GM12878 (cell line): ENCODE measurements around the gene TXLNG. TPM values are rescaled to one million over a fixed set of nuclear protein-coding genes. Genes with fewer than 3 reads are reported as not detected.

Source experiments
- ATAC-seq: fragments of 200-7000 bp; cut with Tn5 transposase; 3 replicates; pipeline ENCODE4 v1.9.1; 2020; ENCODE audit warnings: mild to moderate bottlenecking, moderate library complexity
- BruUV-seq: library from RNA; stranded (reverse); fragments of 400-500 nt; replicated peaks from 2 replicates; lab custom pipeline; 2021; lab: Mats Ljungman, UMichigan
- CTCF ChIA-PET: fragments of 300-600 bp; sonication (Branson Sonifier 250); formaldehyde crosslinking; extraction: SDS; loops from one replicate; lab custom pipeline; 2021; ENCODE audit warnings: inconsistent platforms; lab: Yijun Ruan, JAX
- POLR2A ChIA-PET: fragments of 350-600 bp; formaldehyde crosslinking; extraction: SDS; loops from one replicate; lab custom pipeline; 2021; ENCODE audit warnings: inconsistent platforms; lab: Charles Lee
- RAD21 ChIA-PET: fragments of 300-600 bp; sonication (Branson Sonifier 250); formaldehyde crosslinking; loops from one replicate; lab custom pipeline; 2023; ENCODE audit warnings: antibody characterized with exemption; ENCODE audit not compliant: unreplicated experiment; lab: Charles Lee
- SMC1A ChIA-PET: fragments of 300-600 bp; sonication (Branson Sonifier 250); formaldehyde crosslinking; loops from one replicate; lab custom pipeline; 2023; ENCODE audit not compliant: unreplicated experiment, uncharacterized antibody; lab: Charles Lee
- DNase-seq: peaks from one replicate; pipeline ENCODE4 v3.0.0-alpha.2; 2011; ENCODE audit warnings: low read depth, low spot score
- FAIRE-seq: peaks from 3 replicates; lab custom pipeline; 2011; peaks lifted over from hg19 to GRCh38; lab: Jason Lieb, UNC
- H2AFZ ChIP-seq: 2 replicates; pipeline ENCODE4 v1.6.0; 2011; ENCODE audit warnings: low read depth, low read length, control low read depth; ENCODE audit not compliant: control insufficient read depth
- H3K27ac ChIP-seq: 2 replicates; pipeline ENCODE4 v1.5.1; 2011; ENCODE audit warnings: control low read depth; ENCODE audit not compliant: control insufficient read depth, insufficient read depth
- H3K27me3 ChIP-seq, 2 experiments: replicated peaks in 1 of 2; 2 replicates each; pipeline versions ENCODE4 v1.6.0 to v1.6.1; 2011; ENCODE audit warnings: low read length in 1 of 2; ENCODE audit not compliant: control insufficient read depth in 2 of 2, insufficient read depth in 2 of 2
- H3K36me3 ChIP-seq, 2 experiments: 2 replicates each; pipeline ENCODE4 v1.5.1; 2011; ENCODE audit warnings: low read length in 1 of 2; ENCODE audit not compliant: control insufficient read depth in 2 of 2, insufficient read depth in 2 of 2
- H3K4me1 ChIP-seq: 2 replicates; pipeline ENCODE4 v1.6.1; 2011; ENCODE audit warnings: mild to moderate bottlenecking, low read length, moderate library complexity, mixed read lengths; ENCODE audit not compliant: control insufficient read depth, insufficient read depth
- H3K4me2 ChIP-seq: 2 replicates; pipeline ENCODE4 v1.6.0; 2011; ENCODE audit warnings: control low read depth; ENCODE audit not compliant: control insufficient read depth, insufficient read depth
- H3K4me3 ChIP-seq: fragments of 200-600 bp; sonication (generic); 2 replicates; pipeline ENCODE4 v1.5.1; 2016
- H3K79me2 ChIP-seq: 2 replicates; pipeline ENCODE4 v1.6.0; 2011; ENCODE audit warnings: low read length; ENCODE audit not compliant: control insufficient read depth, insufficient read depth
- H3K9ac ChIP-seq: 2 replicates; pipeline ENCODE4 v1.8.0; 2011; ENCODE audit warnings: low read length, control low read depth, mixed read lengths; ENCODE audit not compliant: control insufficient read depth, insufficient read depth
- H3K9me3 ChIP-seq: replicated peaks from 3 replicates; pipeline ENCODE4 v1.5.1; 2011; ENCODE audit warnings: mild to moderate bottlenecking, low read length; ENCODE audit not compliant: control insufficient read depth, insufficient read depth
- H4K20me1 ChIP-seq: 2 replicates; pipeline ENCODE4 v1.6.0; 2011; ENCODE audit not compliant: control insufficient read depth, insufficient read depth
- CTCF ChIP-seq, 3 experiments: IDR thresholded peaks in 2 of 3; conservative IDR thresholded peaks in 1 of 3; 2 replicates each; pipeline ENCODE4 v1.5.1; 2011; ENCODE audit warnings: low read depth in 3 of 3, low read length in 3 of 3, mild to moderate bottlenecking in 3 of 3, control low read depth in 2 of 3, moderate library complexity in 2 of 3, inconsistent platforms in 1 of 3, mixed read lengths in 1 of 3; ENCODE audit not compliant: control insufficient read depth in 2 of 3, insufficient read depth in 1 of 3; ENCODE audit errors: extremely low read depth in 1 of 3
- EED ChIP-seq: sonication (generic); IDR thresholded peaks from 2 replicates; pipeline ENCODE4 v1.6.1; 2016; ENCODE audit warnings: antibody characterized with exemption, low read depth
- RAD21 ChIP-seq: IDR thresholded peaks from 2 replicates; pipeline ENCODE4 v1.6.1; 2011; ENCODE audit warnings: mild to moderate bottlenecking, low read depth, low read length, moderate library complexity; ENCODE audit not compliant: insufficient read depth
- SMC3 ChIP-seq: IDR thresholded peaks from 2 replicates; pipeline ENCODE4 v1.6.1; 2011; ENCODE audit warnings: low read length, improper control_type of control experiment, borderline replicate concordance
- YY1 ChIP-seq: IDR thresholded peaks from 2 replicates; pipeline ENCODE4 v1.6.1; 2011; ENCODE audit warnings: low read depth, mild to moderate bottlenecking, low read length
- ZSCAN29 ChIP-seq: fragments of 450-650 bp; IDR thresholded peaks from 2 replicates; pipeline ENCODE4 v1.6.1; 2017; ENCODE audit warnings: mild to moderate bottlenecking, moderate library complexity
- WGBS: methylation state at CpG from one replicate; pipeline ENCODE4 v1.1.6; 2016; ENCODE audit warnings: low lambda C conversion rate; ENCODE audit not compliant: insufficient replicate concordance, insufficient coverage; ENCODE audit errors: missing lambda C conversion rate; 5-methylcytosine and 5-hydroxymethylcytosine counted together
- in situ Hi-C: fragments of 300-500 bp; cut with MboI; formaldehyde crosslinking; loops from 9 replicates; pipeline ENCODE4 v1.14.3; 2018; ENCODE audit warnings: mixed read lengths
- intact Hi-C: fragments of 100-400 bp; cut with micrococcal nuclease; formaldehyde crosslinking; loops from one replicate; pipeline ENCODE4 v1.14.2; 2022; ENCODE audit not compliant: unreplicated experiment
- polyA plus RNA-seq, 11 experiments: library from polyadenylated mRNA; depleted of rRNA in 4 of 11; unstranded in 6 of 11; stranded (reverse) in 5 of 11; fragments of >200 nt; fragmentation: Nextera tagmentation in 4 of 11; fragmentation: Illumina TruSeq in 1 of 11; extraction: Ambion mirVana in 4 of 11; extraction: Trizol in 1 of 11; gene quantifications; 1 replicate in 1 of 11; 2 replicates in 10 of 11; pipeline versions ENCODE4 v1.2.1 to v1.2.3, GENCODE V29; 2011 to 2016; ENCODE audit warnings: inconsistent platforms in 2 of 11, missing spikeins in 2 of 11, low read depth in 1 of 11
- total RNA-seq, 4 experiments: library from RNA; depleted of rRNA in 3 of 4; stranded (reverse); fragments of >200 nt in 3 of 4; fragmentation: Illumina TruSeq in 1 of 4; extraction: Trizol in 1 of 4; gene quantifications; 2 replicates each; pipeline versions ENCODE4 v1.2.1 to v1.2.3, GENCODE V29; 2013 to 2021
- TF ChIP-seq, protein P1 (sequence below): fragments of 450-650 bp; IDR thresholded peaks from 2 replicates; pipeline ENCODE4 v1.6.1; 2016; ENCODE audit warnings: mild to moderate bottlenecking, moderate library complexity, borderline replicate concordance

Gene TXLNG
- total and polyA plus RNA-seq, 10 of the 15 experiments (the other 5 are each of a cell fraction or from before 2014, with no cell fraction given): 9.9 to 40.7 (median 19.5) TPM

DNA sequence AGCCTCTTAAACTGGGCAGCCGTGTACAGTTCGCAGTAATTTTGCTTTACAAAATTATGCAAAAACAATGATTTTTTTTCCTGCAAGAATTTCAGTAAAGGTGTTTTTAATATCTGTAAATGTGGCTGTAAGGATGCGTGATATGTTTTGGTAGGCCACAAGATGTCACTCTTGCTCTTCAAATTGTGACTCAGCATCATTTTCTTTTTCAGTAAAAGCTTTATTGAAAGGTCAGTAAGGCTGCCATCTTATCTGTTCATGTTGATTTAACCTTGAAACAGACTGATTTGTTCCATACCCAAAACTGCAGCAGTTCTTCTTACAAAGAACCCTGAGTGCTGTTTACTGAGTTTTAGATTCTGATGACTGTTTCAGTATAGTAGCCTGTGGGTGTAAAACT lies 39.9 kb downstream of the TXLNG start:
- Histone ChIP-seq H3K36me3 (peaks cover 7 to 16% of the 10 kb centered on the region in 2 experiments), H4K20me1 (no peaks in the 10 kb centered on the region; the same call in 1 of the 2 replicates), H3K27me3 (no peaks in the 10 kb centered on the region), H3K79me2 (no peaks in the 10 kb centered on the region), H3K9ac (no peak overlapping the region), H3K4me3 (no peak overlapping the region), H3K27ac (no peak overlapping the region), H3K4me1 (no peaks in the 10 kb centered on the region), H2AFZ (no peak overlapping the region), H3K9me3 (no peaks in the 10 kb centered on the region), H3K4me2 (no peak overlapping the region)
- POLR2A ChIA-PET: no interaction called here
- in situ Hi-C loops: loop anchor here (10.0 kb wide), 1 partner anchor 859 kb away; no protein-coding TSS in a partner anchor
- BruUV-seq: no TSS peak
- peak; percentile 49 for FAIRE-seq
- no peak for DNase-seq
- intact Hi-C loops: loop anchor here (1.0 kb wide), 2 partner anchors 66 to 220 kb away; no protein-coding TSS in a partner anchor
- RAD21 ChIA-PET: interaction anchor here (0.6 to 3.1 kb wide), 14 partner anchors 9 to 257 kb away, joined by 3 to 24 read pairs (median 4); no protein-coding TSS in a partner anchor
- SMC1A ChIA-PET: interaction anchor here (0.6 to 3.4 kb wide), 19 partner anchors 9 to 707 kb away, joined by 3 to 52 read pairs (median 4); no protein-coding TSS in a partner anchor
- CTCF ChIA-PET: interaction anchor here (0.7 to 4.8 kb wide), 27 partner anchors 9 to 766 kb away, joined by 3 to 78 read pairs (median 4); no protein-coding TSS in a partner anchor
- ATAC-seq: peak; percentile 76
- 22% methylated on average over 3 of the region's 3 CpGs for WGBS
- TF ChIP-seq SMC3 (peak; percentile 27; the same call in 1 of the 2 replicates), RAD21 (peak; percentile 65), ZSCAN29 (no peak), CTCF (IDR thresholded peaks at IDR 0.05 in 2 of 3, conservative IDR thresholded peaks at IDR 0.05 in 1 of 3; ENCODE audit: control insufficient read depth in 2 of 3, extremely low read depth in 1 of 3, insufficient read depth in 1 of 3, low read depth in 3 of 3, low read length in 3 of 3) (peak; percentile 37 to 68 (median 60); a peak in 5 of 6 replicates), YY1 (peak; percentile 63; the same call in 1 of the 2 replicates), EED (no peak)
- TF ChIP-seq, protein P1, sequence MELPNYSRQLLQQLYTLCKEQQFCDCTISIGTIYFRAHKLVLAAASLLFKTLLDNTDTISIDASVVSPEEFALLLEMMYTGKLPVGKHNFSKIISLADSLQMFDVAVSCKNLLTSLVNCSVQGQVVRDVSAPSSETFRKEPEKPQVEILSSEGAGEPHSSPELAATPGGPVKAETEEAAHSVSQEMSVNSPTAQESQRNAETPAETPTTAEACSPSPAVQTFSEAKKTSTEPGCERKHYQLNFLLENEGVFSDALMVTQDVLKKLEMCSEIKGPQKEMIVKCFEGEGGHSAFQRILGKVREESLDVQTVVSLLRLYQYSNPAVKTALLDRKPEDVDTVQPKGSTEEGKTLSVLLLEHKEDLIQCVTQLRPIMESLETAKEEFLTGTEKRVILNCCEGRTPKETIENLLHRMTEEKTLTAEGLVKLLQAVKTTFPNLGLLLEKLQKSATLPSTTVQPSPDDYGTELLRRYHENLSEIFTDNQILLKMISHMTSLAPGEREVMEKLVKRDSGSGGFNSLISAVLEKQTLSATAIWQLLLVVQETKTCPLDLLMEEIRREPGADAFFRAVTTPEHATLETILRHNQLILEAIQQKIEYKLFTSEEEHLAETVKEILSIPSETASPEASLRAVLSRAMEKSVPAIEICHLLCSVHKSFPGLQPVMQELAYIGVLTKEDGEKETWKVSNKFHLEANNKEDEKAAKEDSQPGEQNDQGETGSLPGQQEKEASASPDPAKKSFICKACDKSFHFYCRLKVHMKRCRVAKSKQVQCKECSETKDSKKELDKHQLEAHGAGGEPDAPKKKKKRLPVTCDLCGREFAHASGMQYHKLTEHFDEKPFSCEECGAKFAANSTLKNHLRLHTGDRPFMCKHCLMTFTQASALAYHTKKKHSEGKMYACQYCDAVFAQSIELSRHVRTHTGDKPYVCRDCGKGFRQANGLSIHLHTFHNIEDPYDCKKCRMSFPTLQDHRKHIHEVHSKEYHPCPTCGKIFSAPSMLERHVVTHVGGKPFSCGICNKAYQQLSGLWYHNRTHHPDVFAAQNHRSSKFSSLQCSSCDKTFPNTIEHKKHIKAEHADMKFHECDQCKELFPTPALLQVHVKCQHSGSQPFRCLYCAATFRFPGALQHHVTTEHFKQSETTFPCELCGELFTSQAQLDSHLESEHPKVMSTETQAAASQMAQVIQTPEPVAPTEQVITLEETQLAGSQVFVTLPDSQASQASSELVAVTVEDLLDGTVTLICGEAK: peak; percentile 80
